ENCODE data around the gene RMC1. TPM values are rescaled to one million over a fixed set of nuclear protein-coding genes. Genes with fewer than 3 reads are reported as not detected.

Gene RMC1
- total and polyA plus RNA-seq, 12 donors = 10.2 to 61.7 (median 24.4) TPM

DNA sequence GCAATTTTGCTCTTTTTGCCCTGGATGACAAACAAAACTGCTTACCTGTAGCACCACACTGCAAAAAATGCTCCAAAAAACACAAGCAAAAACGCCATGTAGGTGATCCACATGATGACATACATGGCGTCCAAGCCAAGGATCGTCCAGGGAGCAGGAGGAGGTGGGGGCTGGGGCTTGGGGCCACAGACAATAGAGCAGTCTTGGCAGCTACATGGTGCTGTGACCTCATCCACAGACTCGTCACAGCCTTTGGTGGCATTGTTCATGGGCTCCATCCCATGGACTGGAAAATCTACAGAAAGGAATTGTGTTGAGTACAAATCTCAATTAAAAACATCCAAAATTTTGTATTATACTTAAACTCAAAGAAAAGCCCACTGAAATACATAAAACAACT, 56.9 kb downstream of the RMC1 start:
- Histone ChIP-seq H3K4me3 (no peak overlapping the region), H3K27ac (no peak overlapping the region), H3K4me1 (replicated peaks in 1 of 2) (no peaks in the 10 kb centered on the region), H3K36me3 (replicated peaks in 1 of 2) (peaks cover 0 to 61% of the 10 kb centered on the region in 2 donors), H3K27me3 (no peaks in the 10 kb centered on the region), H3K9me3 (replicated peaks in 1 of 3) (no peaks in the 10 kb centered on the region)
- 83 to 88% (median 86%) methylated on average over 4 of the region's 4 CpGs for WGBS, 4 donors
- TF ChIP-seq POLR2A (IDR thresholded peaks at IDR 0.05) = no peak
- TF ChIP-seq, protein P1, sequence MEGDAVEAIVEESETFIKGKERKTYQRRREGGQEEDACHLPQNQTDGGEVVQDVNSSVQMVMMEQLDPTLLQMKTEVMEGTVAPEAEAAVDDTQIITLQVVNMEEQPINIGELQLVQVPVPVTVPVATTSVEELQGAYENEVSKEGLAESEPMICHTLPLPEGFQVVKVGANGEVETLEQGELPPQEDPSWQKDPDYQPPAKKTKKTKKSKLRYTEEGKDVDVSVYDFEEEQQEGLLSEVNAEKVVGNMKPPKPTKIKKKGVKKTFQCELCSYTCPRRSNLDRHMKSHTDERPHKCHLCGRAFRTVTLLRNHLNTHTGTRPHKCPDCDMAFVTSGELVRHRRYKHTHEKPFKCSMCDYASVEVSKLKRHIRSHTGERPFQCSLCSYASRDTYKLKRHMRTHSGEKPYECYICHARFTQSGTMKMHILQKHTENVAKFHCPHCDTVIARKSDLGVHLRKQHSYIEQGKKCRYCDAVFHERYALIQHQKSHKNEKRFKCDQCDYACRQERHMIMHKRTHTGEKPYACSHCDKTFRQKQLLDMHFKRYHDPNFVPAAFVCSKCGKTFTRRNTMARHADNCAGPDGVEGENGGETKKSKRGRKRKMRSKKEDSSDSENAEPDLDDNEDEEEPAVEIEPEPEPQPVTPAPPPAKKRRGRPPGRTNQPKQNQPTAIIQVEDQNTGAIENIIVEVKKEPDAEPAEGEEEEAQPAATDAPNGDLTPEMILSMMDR (IDR thresholded peaks at IDR 0.05) = no peak
- no peak for DNase-seq
- intact Hi-C loops (cut with DNase I) = no loop called here

DNA sequence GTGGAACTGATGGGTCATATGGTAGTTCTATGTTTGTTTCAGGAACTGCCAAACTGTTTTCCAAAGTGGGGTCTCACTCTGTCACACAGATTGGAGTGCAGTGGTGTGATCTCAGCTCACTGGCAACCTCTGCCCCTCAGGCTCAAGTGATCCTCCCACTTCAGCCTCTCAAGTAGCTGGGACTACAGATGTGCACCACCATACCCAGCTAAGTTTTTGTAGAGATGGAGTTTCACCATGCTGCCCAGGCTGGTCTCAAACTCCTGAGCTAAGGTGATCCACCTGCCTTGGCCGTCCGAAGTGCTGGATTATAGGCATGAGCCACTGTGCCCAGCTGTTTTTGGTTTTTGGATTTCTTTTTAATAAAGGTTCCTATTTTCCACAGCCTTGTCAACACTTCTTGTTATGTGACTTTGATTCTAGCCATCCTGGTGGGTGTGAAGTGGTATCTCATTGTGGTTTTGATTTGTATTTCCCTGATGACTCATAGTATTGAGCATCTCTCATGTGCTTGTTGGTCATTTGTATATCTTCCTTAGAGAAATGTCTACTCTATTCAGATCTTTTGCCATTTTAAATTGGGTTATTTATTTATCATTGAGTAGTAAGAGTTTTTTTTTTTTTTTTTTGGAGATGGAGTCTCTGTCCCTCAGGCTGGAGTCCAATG, 60.2 kb downstream of the RMC1 start:
- intact Hi-C loops (cut with DNase I) = no loop called here
- 94 to 100% (median 96%) methylated on average over 2 of the region's 2 CpGs for WGBS, 4 donors
- Histone ChIP-seq H3K9me3 (replicated peaks in 1 of 3) (no peaks in the 10 kb centered on the region), H3K4me1 (replicated peaks in 1 of 2) (no peaks in the 10 kb centered on the region), H3K4me3 (no peak overlapping the region), H3K36me3 (replicated peaks in 1 of 2) (peaks cover 0 to 63% of the 10 kb centered on the region in 2 donors), H3K27ac (no peak overlapping the region), H3K27me3 (no peaks in the 10 kb centered on the region)
- no peak for TF ChIP-seq POLR2A (IDR thresholded peaks at IDR 0.05)
- TF ChIP-seq, protein P1 (IDR thresholded peaks at IDR 0.05) = no peak
- DNase-seq = no peak

DNA sequence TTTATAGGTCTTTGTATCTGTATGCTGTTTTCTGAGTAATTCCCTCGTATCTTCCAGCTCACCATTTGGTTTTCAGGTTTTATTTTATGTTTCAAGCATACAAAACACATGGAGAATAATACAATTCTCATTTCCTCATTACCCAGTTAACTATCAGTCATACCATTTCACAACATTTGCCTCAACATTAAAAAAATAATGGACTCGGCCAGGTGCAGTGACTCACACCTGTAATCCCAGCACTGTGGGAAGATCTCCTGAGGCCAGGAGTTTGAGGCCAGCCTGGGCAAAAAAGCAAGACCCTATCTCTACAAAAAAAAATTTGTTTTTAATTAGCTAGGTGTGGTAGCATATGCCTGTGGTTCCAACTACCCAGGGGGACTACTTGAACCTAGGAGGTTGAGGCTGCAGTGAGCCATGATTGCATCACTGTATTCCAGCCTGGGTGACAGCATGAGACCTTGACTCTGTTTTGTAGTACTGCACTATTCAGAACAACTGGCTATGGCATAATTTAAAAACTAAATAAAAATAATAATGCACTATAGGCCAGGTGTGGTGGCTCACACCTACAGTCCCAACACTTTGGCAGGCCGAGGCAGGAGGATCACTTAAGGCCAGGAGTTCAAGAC, 62.7 kb downstream of the RMC1 start:
- peak overlapping the region in 2 of 5 donors; percentile 23 to 43 for H3K27ac ChIP-seq
- H3K4me3 ChIP-seq = no peak overlapping the region
- intact Hi-C loops (cut with DNase I) = no loop called here
- H3K27me3 ChIP-seq = no peaks in the 10 kb centered on the region
- 64 to 73% (median 68%) methylated on average over 3 of the region's 3 CpGs for WGBS, 4 donors
- H3K36me3 ChIP-seq (replicated peaks in 1 of 2) = peaks cover 0 to 66% of the 10 kb centered on the region in 2 donors
- peak in 1 of 7 donors; percentile 55 for DNase-seq
- H3K4me1 ChIP-seq (replicated peaks in 1 of 2) = peaks cover 0 to 6% of the 10 kb centered on the region in 2 donors
- no peak for TF ChIP-seq POLR2A (IDR thresholded peaks at IDR 0.05)
- TF ChIP-seq, protein P1 (IDR thresholded peaks at IDR 0.05) = no peak
- no peaks in the 10 kb centered on the region for H3K9me3 ChIP-seq (replicated peaks in 1 of 3)

DNA sequence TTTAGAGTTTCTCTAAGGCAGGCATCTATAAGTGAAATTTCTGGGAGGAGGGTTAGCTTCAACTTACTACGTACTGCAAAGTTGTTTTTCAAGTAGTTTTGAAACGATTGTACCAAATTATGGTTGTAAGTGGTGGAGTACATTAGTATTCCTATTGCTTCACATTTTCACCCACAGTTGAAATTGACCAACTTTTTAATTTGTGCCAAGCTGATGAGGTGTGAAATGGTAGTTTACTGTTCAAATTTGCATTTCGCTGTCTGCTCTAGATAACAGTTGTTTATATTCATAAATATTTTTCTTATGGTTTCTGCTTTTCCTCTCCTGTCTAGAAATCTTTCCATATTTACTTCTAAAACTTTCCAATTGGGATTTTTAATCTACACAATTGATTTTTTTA, 64.4 kb downstream of the RMC1 start:
- DNase-seq = no peak
- Histone ChIP-seq H3K36me3 (replicated peaks in 1 of 2) (peaks cover 0 to 67% of the 10 kb centered on the region in 2 donors), H3K4me1 (replicated peaks in 1 of 2) (peaks cover 4 to 19% of the 10 kb centered on the region in 2 donors), H3K4me3 (no peak overlapping the region), H3K27me3 (no peaks in the 10 kb centered on the region), H3K9me3 (replicated peaks in 1 of 3) (no peaks in the 10 kb centered on the region), H3K27ac (peak overlapping the region in 1 of 5 donors; percentile 21)
- 89 to 92% (median 90%) methylated on average over 3 of the region's 3 CpGs for WGBS, 4 donors
- intact Hi-C loops (cut with DNase I) = no loop called here
- TF ChIP-seq, protein P1 (IDR thresholded peaks at IDR 0.05) = no peak
- TF ChIP-seq POLR2A (IDR thresholded peaks at IDR 0.05) = no peak
